Testis (tissue), 2 donors: ENCODE measurements around the gene MAPK10.

ENCODE experiments used
- POLR2A ChIP-seq: fragments of 450-650 bp; IDR thresholded peaks from one replicate; pipeline ENCODE4 v1.6.1; 2017; ENCODE audit warnings: antibody characterized with exemption, mild to moderate bottlenecking, moderate library complexity
- TF ChIP-seq, protein P1 (sequence below), 3 experiments: fragments of 450-650 bp in 2 of 3; fragments of 200-600 bp in 1 of 3; sonication (generic) in 1 of 3; IDR thresholded peaks; one replicate each; pipeline ENCODE4 v1.5.1; 2016 to 2019; ENCODE audit warnings: antibody characterized with exemption in 3 of 3, mild to moderate bottlenecking in 2 of 3, moderate library complexity in 1 of 3

DNA sequence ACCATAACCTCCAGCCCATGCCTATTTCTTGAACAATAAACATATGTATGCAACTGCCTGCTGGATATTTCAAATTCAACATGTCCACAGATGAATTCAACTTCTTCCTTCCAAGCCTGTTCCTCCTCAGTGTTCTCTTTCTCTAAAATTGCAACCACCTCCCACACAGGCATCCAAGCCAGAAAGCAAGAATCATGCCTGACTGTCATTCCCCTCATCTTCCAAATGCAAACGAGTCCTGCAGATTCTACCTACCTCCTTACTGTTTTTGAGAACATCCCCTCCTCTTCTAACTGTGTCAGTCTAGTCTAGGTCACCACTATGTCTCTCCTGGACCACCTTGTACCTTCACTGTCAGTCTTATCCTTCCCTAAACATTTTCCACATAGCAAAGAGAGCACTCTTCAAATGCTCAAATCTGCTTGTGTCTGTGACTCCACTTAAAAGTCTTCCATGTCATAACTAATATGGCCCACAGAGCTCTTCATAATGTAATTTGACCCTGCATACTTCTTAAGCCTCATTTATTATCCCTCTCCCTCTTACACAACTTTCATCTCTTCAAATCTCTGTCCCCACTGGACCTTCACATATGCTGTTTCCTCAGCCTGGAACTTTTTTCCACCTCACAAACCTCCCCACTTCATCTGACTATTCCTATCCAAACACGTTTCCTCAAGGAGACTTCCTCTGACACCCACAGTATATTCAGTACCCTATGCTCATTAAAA is 25.7 kb downstream of the MAPK10 start:
- no peak for TF ChIP-seq POLR2A
- TF ChIP-seq, protein P1, sequence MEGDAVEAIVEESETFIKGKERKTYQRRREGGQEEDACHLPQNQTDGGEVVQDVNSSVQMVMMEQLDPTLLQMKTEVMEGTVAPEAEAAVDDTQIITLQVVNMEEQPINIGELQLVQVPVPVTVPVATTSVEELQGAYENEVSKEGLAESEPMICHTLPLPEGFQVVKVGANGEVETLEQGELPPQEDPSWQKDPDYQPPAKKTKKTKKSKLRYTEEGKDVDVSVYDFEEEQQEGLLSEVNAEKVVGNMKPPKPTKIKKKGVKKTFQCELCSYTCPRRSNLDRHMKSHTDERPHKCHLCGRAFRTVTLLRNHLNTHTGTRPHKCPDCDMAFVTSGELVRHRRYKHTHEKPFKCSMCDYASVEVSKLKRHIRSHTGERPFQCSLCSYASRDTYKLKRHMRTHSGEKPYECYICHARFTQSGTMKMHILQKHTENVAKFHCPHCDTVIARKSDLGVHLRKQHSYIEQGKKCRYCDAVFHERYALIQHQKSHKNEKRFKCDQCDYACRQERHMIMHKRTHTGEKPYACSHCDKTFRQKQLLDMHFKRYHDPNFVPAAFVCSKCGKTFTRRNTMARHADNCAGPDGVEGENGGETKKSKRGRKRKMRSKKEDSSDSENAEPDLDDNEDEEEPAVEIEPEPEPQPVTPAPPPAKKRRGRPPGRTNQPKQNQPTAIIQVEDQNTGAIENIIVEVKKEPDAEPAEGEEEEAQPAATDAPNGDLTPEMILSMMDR (IDR thresholded peaks at IDR 0.05), result no peak
